Kidney (tissue), 14 donors: Measurements from ENCODE around the gene PTPRJ. TPM values are rescaled to one million over a fixed set of nuclear protein-coding genes. Genes with fewer than 3 reads are reported as not detected.

Experiments
- DNase-seq, 5 donors: peaks; one replicate each; pipeline ENCODE4 v3.0.0-alpha.2; 2013 to 2020
- FAIRE-seq: peaks from 2 replicates; lab custom pipeline; 2012; peaks lifted over from hg19 to GRCh38; lab: Jason Lieb, UNC
- H3K27ac ChIP-seq, 2 donors: one replicate each; pipeline ENCODE4 v1.7.0; 2013; ENCODE audit warnings: low read depth in 2 of 2, low read length in 2 of 2, inconsistent platforms in 1 of 2
- H3K27me3 ChIP-seq: one replicate; pipeline ENCODE4 v1.7.1; 2013; ENCODE audit warnings: low read length, inconsistent platforms; ENCODE audit not compliant: control insufficient read depth, insufficient read depth
- H3K36me3 ChIP-seq, 3 donors: one replicate each; pipeline versions ENCODE4 v1.7.0 to v1.7.1; 2013; ENCODE audit warnings: low read length in 3 of 3, control low read depth in 1 of 3, inconsistent platforms in 1 of 3; ENCODE audit not compliant: insufficient read depth in 3 of 3, control insufficient read depth in 2 of 3
- H3K4me1 ChIP-seq, 3 donors: one replicate each; pipeline versions ENCODE4 v1.7.0 to v1.7.1; 2013; ENCODE audit warnings: low read length in 3 of 3, inconsistent platforms in 1 of 3, low read depth in 1 of 3; ENCODE audit not compliant: control insufficient read depth in 2 of 3, insufficient read depth in 2 of 3
- H3K4me3 ChIP-seq, 3 donors: one replicate each; pipeline versions ENCODE4 v1.7.0 to v1.8.1; 2013; ENCODE audit warnings: low read length in 3 of 3, control low read depth in 1 of 3, inconsistent platforms in 1 of 3
- H3K9ac ChIP-seq, 3 donors: one replicate each; pipeline versions ENCODE4 v1.7.0 to v1.7.1; 2013; ENCODE audit warnings: low read length in 3 of 3, control low read depth in 1 of 3, inconsistent platforms in 1 of 3
- H3K9me3 ChIP-seq, 3 donors: one replicate each; pipeline versions ENCODE4 v1.7.0 to v1.7.1; 2013; ENCODE audit warnings: low read length in 3 of 3, control low read depth in 1 of 3, inconsistent platforms in 1 of 3; ENCODE audit not compliant: control insufficient read depth in 2 of 3, insufficient read depth in 1 of 3
- CTCF ChIP-seq: IDR thresholded peaks from 3 replicates; pipeline ENCODE4 v1.5.1; 2012; ENCODE audit warnings: mild to moderate bottlenecking, moderate library complexity, borderline replicate concordance; ENCODE audit not compliant: insufficient read depth; ENCODE audit errors: extremely low read depth
- intact Hi-C: fragments of 100-400 bp; cut with DNase I; formaldehyde crosslinking; loops from one replicate; pipeline ENCODE4 v1.11.1; 2022
- polyA plus RNA-seq: library from polyadenylated mRNA; stranded (reverse); fragments of 350-450 nt; fragmentation: Illumina TruSeq; extraction: RNeasy Lipid Tissue Mini Kit (QIAGEN cat#74804); gene quantifications from one replicate; pipeline ENCODE4 v1.2.3, GENCODE V29; 2014; ENCODE audit warnings: low read depth, low replicate concordance; ENCODE audit not compliant: insufficient read depth
- total RNA-seq: library from RNA; stranded (reverse); fragmentation: NEBNext Ultra II Directional; extraction: Animal tissue kit (Norgen Biotek cat#: 25700); gene quantifications from one replicate; pipeline ENCODE4 v1.2.1, GENCODE V29; 2021
- donor health status: control.
- donor health status: control.
- donor health status: control.
- donor health status: control.
- donor health status: control.
- donor health status: DM: yes; HTN: yes; CAD: no.
- donor health status: Normal renal cell carcinoma (clear cell type).

Gene PTPRJ
- total and polyA plus RNA-seq, 2 donors from 2014 or later = 9.2 to 80.5 TPM

GRCh38 chr11:47991266-47991830 lies 11.0 kb downstream of the PTPRJ start:
- H3K9ac ChIP-seq = peak overlapping the region in 1 of 3 donors; percentile 17
- peak in 4 of 5 donors; percentile 35 to 83 (median 59) for DNase-seq
- no peaks in the 10 kb centered on the region for H3K27me3 ChIP-seq
- no peak for TF ChIP-seq CTCF
- intact Hi-C loops = no loop called here
- H3K4me1 ChIP-seq = peaks cover 3 to 33% (median 10%) of the 10 kb centered on the region in 3 donors
- peak overlapping the region in 2 of 3 donors; percentile 16 to 23 for H3K4me3 ChIP-seq
- FAIRE-seq = no peak
- H3K27ac ChIP-seq = peak overlapping the region; percentile 76 to 83
- H3K9me3 ChIP-seq = no peaks in the 10 kb centered on the region
- H3K36me3 ChIP-seq = no peaks in the 10 kb centered on the region

- Histone ChIP-seq H3K9me3 (no peaks in the 10 kb centered on the region), H3K4me1 (peaks cover 3 to 38% (median 15%) of the 10 kb centered on the region in 3 donors), H3K27me3 (no peaks in the 10 kb centered on the region), H3K36me3 (no peaks in the 10 kb centered on the region), H3K4me3 (peak overlapping the region in 1 of 3 donors; percentile 23), H3K27ac (peak overlapping the region in 1 of 2 donors; percentile 76), H3K9ac (peak overlapping the region in 1 of 3 donors; percentile 17)
- no peak for TF ChIP-seq CTCF
- intact Hi-C loops = no loop called here
- no peak for DNase-seq
- FAIRE-seq = no peak
Observed at GRCh38 chr11:47991894-47992293, 11.5 kb downstream of the PTPRJ start.

- no peaks in the 10 kb centered on the region for H3K9me3 ChIP-seq
- TF ChIP-seq CTCF = no peak
- peak overlapping the region in 1 of 2 donors; percentile 43 for H3K27ac ChIP-seq
- no peak overlapping the region for H3K4me3 ChIP-seq
- no peaks in the 10 kb centered on the region for H3K36me3 ChIP-seq
- no peak overlapping the region for H3K9ac ChIP-seq
- intact Hi-C loops = no loop called here
- peaks cover 3 to 45% (median 27%) of the 10 kb centered on the region in 3 donors for H3K4me1 ChIP-seq
- H3K27me3 ChIP-seq = no peaks in the 10 kb centered on the region
- peak in 1 of 5 donors; percentile 60 for DNase-seq
- no peak for FAIRE-seq
Observed at GRCh38 chr11:47992959-47993820, 12.8 kb downstream of the PTPRJ start.
